ENCODE data around the gene RABGAP1L. TPM values are rescaled to one million over a fixed set of nuclear protein-coding genes. Genes with fewer than 3 reads are reported as not detected.

The RABGAP1L gene
- total RNA-seq, 1 donor from 2014 or later, result 69.2 TPM

GRCh38 chr1:174289644-174290310 lies 130.5 kb downstream of the RABGAP1L start:
- DNase-seq, result peak; percentile 51
- peaks cover 17% of the 10 kb centered on the region for H3K9me3 ChIP-seq (replicated peaks)
- H3K36me3 ChIP-seq, result peaks cover 44% of the 10 kb centered on the region
- no peaks in the 10 kb centered on the region for H3K27me3 ChIP-seq (ENCODE audit: low read depth)
- peaks cover 4% of the 10 kb centered on the region for H3K4me1 ChIP-seq
- H3K4me3 ChIP-seq, result no peak overlapping the region
- no peak overlapping the region for H3K27ac ChIP-seq (replicated peaks)
- no peak for TF ChIP-seq CTCF (IDR thresholded peaks at IDR 0.05; ENCODE audit: borderline replicate concordance)
- intact Hi-C loops (cut with micrococcal nuclease), result loop anchor here (5.0 kb wide), 1 partner anchor 108 kb away; no protein-coding TSS in a partner anchor

GRCh38 chr1:174291059-174291458 lies 131.7 kb downstream of the RABGAP1L start:
- Histone ChIP-seq H3K4me1 (peaks cover 4% of the 10 kb centered on the region), H3K36me3 (peaks cover 40% of the 10 kb centered on the region), H3K27me3 (ENCODE audit: low read depth) (no peaks in the 10 kb centered on the region), H3K9me3 (replicated peaks) (peaks cover 17% of the 10 kb centered on the region), H3K4me3 (no peak overlapping the region), H3K27ac (replicated peaks) (no peak overlapping the region)
- DNase-seq, result no peak
- intact Hi-C loops (cut with micrococcal nuclease), result loop anchor here (5.0 kb wide), 1 partner anchor 106 kb away; no protein-coding TSS in a partner anchor
- no peak for TF ChIP-seq CTCF (IDR thresholded peaks at IDR 0.05; ENCODE audit: borderline replicate concordance)

GRCh38 chr1:174296309-174296708 lies 137.0 kb downstream of the RABGAP1L start:
- no peak for TF ChIP-seq CTCF (IDR thresholded peaks at IDR 0.05; ENCODE audit: borderline replicate concordance)
- intact Hi-C loops (cut with micrococcal nuclease), result no loop called here
- H3K4me3 ChIP-seq, result no peak overlapping the region

GRCh38 chr1:174297351-174297750 lies 138.0 kb downstream of the RABGAP1L start:
- peaks cover 3% of the 10 kb centered on the region for H3K4me1 ChIP-seq
- DNase-seq, result no peak
- no peaks in the 10 kb centered on the region for H3K27me3 ChIP-seq (ENCODE audit: low read depth)
- no peak for TF ChIP-seq CTCF (IDR thresholded peaks at IDR 0.05; ENCODE audit: borderline replicate concordance)
- intact Hi-C loops (cut with micrococcal nuclease), result no loop called here
- H3K4me3 ChIP-seq, result no peak overlapping the region
- peaks cover 13% of the 10 kb centered on the region for H3K9me3 ChIP-seq (replicated peaks)
- H3K27ac ChIP-seq (replicated peaks), result no peak overlapping the region
- peaks cover 17% of the 10 kb centered on the region for H3K36me3 ChIP-seq

More at GRCh38 chr1:174296309-174296708, 137.0 kb downstream of the RABGAP1L start:
- no peak for DNase-seq
- Histone ChIP-seq H3K4me1 (no peaks in the 10 kb centered on the region), H3K9me3 (replicated peaks) (peaks cover 9% of the 10 kb centered on the region), H3K27me3 (ENCODE audit: low read depth) (no peaks in the 10 kb centered on the region), H3K27ac (replicated peaks) (no peak overlapping the region), H3K36me3 (peaks cover 15% of the 10 kb centered on the region)

- TF ChIP-seq CTCF (IDR thresholded peaks at IDR 0.05; ENCODE audit: borderline replicate concordance), result no peak
- Histone ChIP-seq H3K36me3 (peaks cover 35% of the 10 kb centered on the region), H3K9me3 (replicated peaks) (peaks cover 14% of the 10 kb centered on the region), H3K27ac (replicated peaks) (no peak overlapping the region), H3K4me1 (peaks cover 6% of the 10 kb centered on the region), H3K27me3 (ENCODE audit: low read depth) (no peaks in the 10 kb centered on the region), H3K4me3 (no peak overlapping the region)
- DNase-seq, result no peak
- intact Hi-C loops (cut with micrococcal nuclease), result no loop called here
Measured at GRCh38 chr1:174301295-174302077, 142.2 kb downstream of the RABGAP1L start.
